Subcutaneous abdominal adipose tissue (tissue), 5 donors: ENCODE results near the gene COLEC12.

Experiments used
- H3K27ac ChIP-seq: one replicate; pipeline ENCODE4 v1.7.0; 2013; ENCODE audit warnings: low read depth, mild to moderate bottlenecking, inconsistent platforms, low read length, moderate library complexity
- H3K27me3 ChIP-seq, 5 donors: one replicate each; pipeline ENCODE4 v1.7.0; 2013; ENCODE audit warnings: low read length in 5 of 5, inconsistent platforms in 1 of 5; ENCODE audit not compliant: control insufficient read depth in 5 of 5, insufficient read depth in 4 of 5
- H3K36me3 ChIP-seq, 5 donors: one replicate each; pipeline ENCODE4 v1.7.0; 2013; ENCODE audit warnings: low read length in 5 of 5; ENCODE audit not compliant: control insufficient read depth in 5 of 5, insufficient read depth in 5 of 5
- H3K4me1 ChIP-seq, 5 donors: one replicate each; pipeline ENCODE4 v1.7.0; 2013; ENCODE audit warnings: low read length in 5 of 5, mild to moderate bottlenecking in 3 of 5, moderate library complexity in 1 of 5; ENCODE audit not compliant: control insufficient read depth in 5 of 5, insufficient read depth in 5 of 5
- H3K4me3 ChIP-seq, 5 donors: one replicate each; pipeline ENCODE4 v1.7.0; 2013; ENCODE audit warnings: low read length in 5 of 5, low read depth in 1 of 5
- H3K9ac ChIP-seq, 5 donors: one replicate each; pipeline ENCODE4 v1.7.0; 2013; ENCODE audit warnings: low read length in 5 of 5, mild to moderate bottlenecking in 4 of 5, moderate library complexity in 3 of 5
- H3K9me3 ChIP-seq, 5 donors: one replicate each; pipeline ENCODE4 v1.7.0; 2013; ENCODE audit warnings: low read length in 5 of 5; ENCODE audit not compliant: control insufficient read depth in 5 of 5
- donor health status: healthy.
- donor health status: healthy.
- donor health status: healthy.
- donor health status: healthy.
- donor health status: healthy.

The COLEC12 gene

DNA sequence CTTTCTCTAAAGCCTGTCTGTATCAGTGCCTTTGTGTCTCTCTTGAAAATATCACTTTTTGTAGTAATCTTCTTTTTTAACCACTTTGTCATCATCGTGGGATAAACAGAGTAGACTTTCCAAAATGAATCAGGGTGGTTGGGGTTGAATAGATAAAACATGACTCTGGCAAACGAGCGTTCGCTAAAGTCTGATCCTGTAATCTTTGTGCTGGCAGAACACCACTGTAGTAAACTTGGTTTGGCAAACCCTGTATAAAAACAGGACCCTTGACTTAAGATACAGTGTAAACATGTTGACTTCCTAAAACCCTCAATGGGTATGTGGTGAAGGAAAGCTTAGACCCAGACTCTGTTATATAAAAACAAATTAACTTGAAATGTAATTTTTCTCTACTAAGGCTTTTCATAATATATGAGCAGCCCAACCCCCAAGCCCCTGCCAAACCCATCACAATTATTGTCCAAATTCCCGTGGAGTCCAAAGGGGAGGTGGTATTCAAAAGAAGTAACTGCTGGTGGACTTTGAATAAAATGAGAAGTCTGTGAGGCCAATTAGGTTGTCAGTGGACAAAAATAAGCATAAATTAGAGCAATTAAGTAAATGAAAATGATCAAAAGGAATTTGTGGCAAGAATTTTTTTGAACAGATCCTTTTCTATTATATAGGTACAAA, 52.2 kb downstream of the COLEC12 start:
- H3K27me3 ChIP-seq = peaks cover 0 to 2% (median 0%) of the 10 kb centered on the region in 5 donors
- peaks cover 3 to 15% (median 10%) of the 10 kb centered on the region in 5 donors for H3K9me3 ChIP-seq
- peaks cover 0 to 18% (median 6%) of the 10 kb centered on the region in 5 donors for H3K4me1 ChIP-seq
- no peak overlapping the region for H3K27ac ChIP-seq
- no peak overlapping the region for H3K4me3 ChIP-seq
- no peak overlapping the region for H3K9ac ChIP-seq
- H3K36me3 ChIP-seq = peaks cover 0 to 3% (median 0%) of the 10 kb centered on the region in 5 donors

DNA sequence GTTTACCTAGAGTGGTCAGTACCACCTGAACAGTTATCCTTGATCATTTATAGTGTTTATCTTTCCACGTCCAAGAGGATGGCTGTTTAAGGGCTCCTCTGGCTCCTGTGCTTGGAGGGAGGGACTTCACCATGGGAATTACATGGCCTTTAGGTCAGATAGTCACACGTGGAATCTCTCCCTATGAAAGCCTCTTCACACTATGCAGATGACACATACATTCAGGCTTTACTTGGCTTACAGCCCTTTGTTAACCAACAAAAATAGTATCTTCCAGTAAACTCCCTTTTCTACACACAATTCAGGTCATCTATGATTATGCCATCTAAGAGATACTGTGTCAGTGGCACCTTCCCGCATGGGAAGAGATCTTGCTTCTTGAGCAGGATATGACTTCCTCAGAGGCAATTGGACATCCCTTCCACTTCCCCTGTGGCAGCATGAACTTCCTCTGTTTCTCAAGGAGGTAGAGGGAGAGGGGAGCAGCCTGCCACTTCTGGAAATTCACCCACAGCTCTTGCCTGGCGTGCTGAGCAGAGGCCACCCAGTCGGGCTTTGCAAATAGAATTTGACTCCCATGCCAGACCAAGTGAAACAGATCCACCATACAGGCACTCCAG, 53.5 kb downstream of the COLEC12 start:
- peaks cover 0 to 3% (median 0%) of the 10 kb centered on the region in 5 donors for H3K36me3 ChIP-seq
- peaks cover 0 to 12% (median 6%) of the 10 kb centered on the region in 5 donors for H3K4me1 ChIP-seq
- peaks cover 0 to 2% (median 0%) of the 10 kb centered on the region in 5 donors for H3K27me3 ChIP-seq
- H3K9me3 ChIP-seq = peaks cover 3 to 10% (median 10%) of the 10 kb centered on the region in 5 donors
- H3K27ac ChIP-seq = no peak overlapping the region
- no peak overlapping the region for H3K9ac ChIP-seq
- no peak overlapping the region for H3K4me3 ChIP-seq

- Histone ChIP-seq H3K4me3 (no peak overlapping the region), H3K27ac (no peak overlapping the region), H3K4me1 (peaks cover 0 to 12% (median 6%) of the 10 kb centered on the region in 5 donors), H3K9ac (no peak overlapping the region), H3K9me3 (no peaks in the 10 kb centered on the region), H3K27me3 (peaks cover 0 to 2% (median 0%) of the 10 kb centered on the region in 5 donors), H3K36me3 (no peaks in the 10 kb centered on the region)
These were observed 55.4 kb downstream of the COLEC12 start for GRCh38 chr18:445055-445454.

- Histone ChIP-seq H3K27ac (no peak overlapping the region), H3K4me1 (peaks cover 1 to 9% (median 3%) of the 10 kb centered on the region in 5 donors), H3K27me3 (no peaks in the 10 kb centered on the region), H3K36me3 (no peaks in the 10 kb centered on the region), H3K4me3 (no peak overlapping the region), H3K9ac (no peak overlapping the region), H3K9me3 (no peaks in the 10 kb centered on the region)
These were observed 61.9 kb downstream of the COLEC12 start for GRCh38 chr18:438571-438970.

GRCh38 chr18:435940-436339, 64.6 kb downstream of the COLEC12 start:
- no peak overlapping the region for H3K9ac ChIP-seq
- H3K4me3 ChIP-seq = no peak overlapping the region
- H3K9me3 ChIP-seq = no peaks in the 10 kb centered on the region
- H3K27me3 ChIP-seq = no peaks in the 10 kb centered on the region
- H3K36me3 ChIP-seq = no peaks in the 10 kb centered on the region
- H3K4me1 ChIP-seq = peaks cover 1 to 13% (median 12%) of the 10 kb centered on the region in 5 donors
- no peak overlapping the region for H3K27ac ChIP-seq

GRCh38 chr18:434410-434809, 66.1 kb downstream of the COLEC12 start:
- Histone ChIP-seq H3K4me1 (peaks cover 1 to 13% (median 12%) of the 10 kb centered on the region in 5 donors), H3K27ac (no peak overlapping the region), H3K27me3 (no peaks in the 10 kb centered on the region), H3K4me3 (no peak overlapping the region), H3K9ac (no peak overlapping the region), H3K36me3 (no peaks in the 10 kb centered on the region), H3K9me3 (no peaks in the 10 kb centered on the region)

DNA sequence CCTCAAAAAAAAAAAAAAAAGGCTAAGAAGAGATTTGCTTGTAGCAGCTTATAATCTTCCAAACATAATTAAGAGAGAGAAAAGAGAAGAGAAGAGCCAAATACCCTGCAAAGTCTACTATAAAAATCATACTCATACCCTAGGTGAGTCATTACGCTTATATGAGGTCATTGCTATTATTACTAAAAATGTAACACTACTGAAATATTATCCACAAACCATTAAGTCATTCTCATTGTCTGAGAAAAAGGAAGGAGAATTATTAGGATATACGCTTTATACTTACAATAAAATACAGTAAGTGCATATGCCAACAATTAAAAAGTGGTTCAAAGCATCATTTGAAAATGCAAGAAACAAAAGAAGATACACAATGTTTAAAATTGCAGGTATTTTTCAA, 66.5 kb downstream of the COLEC12 start:
- Histone ChIP-seq H3K4me1 (peaks cover 1 to 13% (median 12%) of the 10 kb centered on the region in 5 donors), H3K9ac (no peak overlapping the region), H3K27me3 (no peaks in the 10 kb centered on the region), H3K36me3 (no peaks in the 10 kb centered on the region), H3K9me3 (no peaks in the 10 kb centered on the region), H3K4me3 (no peak overlapping the region), H3K27ac (no peak overlapping the region)

DNA sequence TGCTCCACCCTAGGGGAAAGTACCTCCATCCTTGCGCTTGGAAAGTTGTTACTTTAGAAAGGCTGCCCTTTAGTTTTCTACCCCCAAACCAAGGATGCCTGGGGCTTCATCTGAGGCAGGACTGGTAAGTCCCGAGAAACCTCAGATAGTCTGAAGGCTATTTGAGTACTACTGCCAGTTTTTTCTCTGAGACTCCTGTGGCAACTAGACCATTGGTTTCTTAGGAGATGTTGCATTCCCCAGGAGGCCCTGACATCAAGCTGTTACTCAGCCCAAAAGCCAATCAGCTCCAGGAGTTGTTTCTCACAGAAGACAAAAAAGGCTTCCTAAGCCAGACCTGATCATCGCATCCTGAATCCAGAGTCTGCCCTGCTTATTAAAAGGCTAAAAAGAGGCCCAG, 67.2 kb downstream of the COLEC12 start:
- Histone ChIP-seq H3K27me3 (no peaks in the 10 kb centered on the region), H3K36me3 (no peaks in the 10 kb centered on the region), H3K4me1 (peaks cover 1 to 13% (median 12%) of the 10 kb centered on the region in 5 donors), H3K9me3 (no peaks in the 10 kb centered on the region), H3K27ac (no peak overlapping the region), H3K4me3 (no peak overlapping the region), H3K9ac (no peak overlapping the region)

- no peak overlapping the region for H3K27ac ChIP-seq
- H3K9ac ChIP-seq = no peak overlapping the region
- H3K4me1 ChIP-seq = peaks cover 3 to 13% (median 12%) of the 10 kb centered on the region in 5 donors
- no peaks in the 10 kb centered on the region for H3K9me3 ChIP-seq
- H3K36me3 ChIP-seq = no peaks in the 10 kb centered on the region
- H3K4me3 ChIP-seq = no peak overlapping the region
- no peaks in the 10 kb centered on the region for H3K27me3 ChIP-seq
These were observed 67.7 kb downstream of the COLEC12 start for GRCh38 chr18:432791-433190.

- Histone ChIP-seq H3K4me1 (peaks cover 0 to 16% (median 10%) of the 10 kb centered on the region in 5 donors), H3K4me3 (no peak overlapping the region), H3K9ac (no peak overlapping the region), H3K27me3 (no peaks in the 10 kb centered on the region), H3K27ac (no peak overlapping the region), H3K9me3 (no peaks in the 10 kb centered on the region), H3K36me3 (no peaks in the 10 kb centered on the region)
These were observed 71.5 kb downstream of the COLEC12 start for GRCh38 chr18:429030-429429.
